HG03571 (cell line): ENCODE measurements around the gene RTP3.

Experiments
- ATAC-seq: cut with Tn5 transposase; IDR thresholded peaks from one replicate; pipeline ENCODE4 v1.9.1; 2021; ENCODE audit not compliant: unreplicated experiment

Gene RTP3

GRCh38 chr3:46497556-46498265 lies at the start of gene RTP3:
RTP3 (plus strand) TSS chr3:46497976; CDS start chr3:46498063, 87 bp downstream.
- ATAC-seq: no peak

GRCh38 chr3:46448721-46449120 lies 49.1 kb upstream of the RTP3 start:
- ATAC-seq: no peak

- no peak for ATAC-seq
Observed at GRCh38 chr3:46449755-46450552, 47.8 kb upstream of the RTP3 start.

- no peak for ATAC-seq
Observed at GRCh38 chr3:46453526-46454208, 44.1 kb upstream of the RTP3 start.

- ATAC-seq: no peak
Observed at GRCh38 chr3:46454209-46454595, 43.6 kb upstream of the RTP3 start.

GRCh38 chr3:46454606-46455005 lies 43.2 kb upstream of the RTP3 start:
- ATAC-seq: no peak

GRCh38 chr3:46455231-46456115 lies 42.3 kb upstream of the RTP3 start:
- ATAC-seq: no peak

GRCh38 chr3:46456118-46456517 lies 41.7 kb upstream of the RTP3 start:
- no peak for ATAC-seq

- ATAC-seq: no peak
Observed at GRCh38 chr3:46460051-46460450, 37.7 kb upstream of the RTP3 start.

GRCh38 chr3:46462111-46462510 lies 35.7 kb upstream of the RTP3 start:
- no peak for ATAC-seq

- ATAC-seq: no peak
Observed at GRCh38 chr3:46462511-46462910, 35.3 kb upstream of the RTP3 start.

- no peak for ATAC-seq
Observed at GRCh38 chr3:46463120-46463867, 34.5 kb upstream of the RTP3 start.

GRCh38 chr3:46463868-46464241 lies 33.9 kb upstream of the RTP3 start:
- ATAC-seq: no peak

GRCh38 chr3:46464326-46465195 lies 33.2 kb upstream of the RTP3 start, which contains the start of gene LTF:
LTF (minus strand) TSS chr3:46464905; CDS start chr3:46464867, 38 bp downstream.
- no peak for ATAC-seq

GRCh38 chr3:46465196-46465520 lies 32.6 kb upstream of the RTP3 start:
- no peak for ATAC-seq

GRCh38 chr3:46466273-46466672 lies 31.5 kb upstream of the RTP3 start:
- ATAC-seq: no peak

GRCh38 chr3:46466871-46467403 lies 30.8 kb upstream of the RTP3 start:
- no peak for ATAC-seq

- ATAC-seq: no peak
Observed at GRCh38 chr3:46467562-46467961, 30.2 kb upstream of the RTP3 start.
